Loucy (cell line): ENCODE measurements around the gene CLASP1.

Source experiments
- H2AFZ ChIP-seq: fragments of 200-600 bp; sonication (generic); 2 replicates; pipeline ENCODE4 v1.6.0; 2016; ENCODE audit warnings: antibody characterized with exemption, mild to moderate bottlenecking, low read length, moderate library complexity
- H3F3A ChIP-seq: fragments of 200-600 bp; 2 replicates; pipeline ENCODE4 v1.6.0; 2016; ENCODE audit warnings: antibody characterized with exemption, low read depth, mild to moderate bottlenecking
- H3K27me3 ChIP-seq: fragments of 200-600 bp; sonication (generic); 2 replicates; pipeline ENCODE4 v1.6.1; 2014; ENCODE audit warnings: low read length, mild to moderate bottlenecking; ENCODE audit not compliant: insufficient read depth, poor library complexity, severe bottlenecking
- H3K36me3 ChIP-seq: fragments of 200-600 bp; sonication (generic); 2 replicates; pipeline ENCODE4 v1.6.1; 2016; ENCODE audit warnings: low read length; ENCODE audit not compliant: insufficient read depth
- H3K4me1 ChIP-seq: fragments of 200-600 bp; sonication (generic); 2 replicates; pipeline ENCODE4 v1.5.1; 2014; ENCODE audit warnings: low read length, mild to moderate bottlenecking; ENCODE audit not compliant: insufficient read depth, poor library complexity, severe bottlenecking
- H3K4me2 ChIP-seq: fragments of 200-600 bp; sonication (generic); 2 replicates; pipeline ENCODE4 v1.6.0; 2014; ENCODE audit warnings: antibody characterized with exemption, low read length, low read depth, mild to moderate bottlenecking; ENCODE audit not compliant: poor library complexity, severe bottlenecking
- H3K4me3 ChIP-seq: fragments of 200-600 bp; sonication (generic); 2 replicates; pipeline ENCODE4 v1.5.1; 2014; ENCODE audit warnings: low read length, mild to moderate bottlenecking, mixed read lengths; ENCODE audit not compliant: poor library complexity, severe bottlenecking
- H3K79me2 ChIP-seq: fragments of 200-600 bp; sonication (generic); 2 replicates; pipeline ENCODE4 v1.6.1; 2014; ENCODE audit warnings: low read length; ENCODE audit not compliant: insufficient read depth
- H3K9ac ChIP-seq: fragments of 200-600 bp; sonication (generic); 2 replicates; pipeline ENCODE4 v1.6.0; 2014; ENCODE audit warnings: mild to moderate bottlenecking, low read depth, low read length, moderate library complexity; ENCODE audit not compliant: poor library complexity, severe bottlenecking
- H3K9me2 ChIP-seq: fragments of 200-600 bp; sonication (generic); replicated peaks from 2 replicates; pipeline ENCODE4 v1.6.1; 2016; ENCODE audit warnings: low read depth, low read length, mixed read lengths
- H3K9me3 ChIP-seq: fragments of 200-600 bp; sonication (generic); 2 replicates; pipeline ENCODE4 v1.6.1; 2014; ENCODE audit warnings: mild to moderate bottlenecking, antibody characterized with exemption, low read length, low read depth; ENCODE audit not compliant: insufficient read depth
- H4K20me1 ChIP-seq: fragments of 200-600 bp; sonication (generic); 2 replicates; pipeline ENCODE4 v1.6.0; 2014; ENCODE audit warnings: antibody characterized with exemption, low read length, mild to moderate bottlenecking; ENCODE audit not compliant: insufficient read depth, poor library complexity, severe bottlenecking
- CTCF ChIP-seq: fragments of 200-600 bp; sonication (generic); conservative IDR thresholded peaks from 2 replicates; pipeline ENCODE4 v1.5.1; 2014; ENCODE audit warnings: mild to moderate bottlenecking, antibody characterized with exemption, low read length
- EZH2phosphoT487 ChIP-seq: fragments of 200-600 bp; IDR thresholded peaks from 2 replicates; pipeline ENCODE4 v1.6.1; 2018; ENCODE audit warnings: antibody characterized with exemption, mild to moderate bottlenecking, moderate library complexity, borderline replicate concordance

The CLASP1 gene

GRCh38 chr2:121534007-121534406 lies 115.3 kb downstream of the CLASP1 start:
- peaks cover 76% of the 10 kb centered on the region for H3K79me2 ChIP-seq
- no peaks in the 10 kb centered on the region for H3K9me2 ChIP-seq
- H2AFZ ChIP-seq, result no peak overlapping the region
- H3K36me3 ChIP-seq, result no peaks in the 10 kb centered on the region; the same call in 1 of the 2 replicates
- H3K9ac ChIP-seq, result no peak overlapping the region
- H4K20me1 ChIP-seq, result peaks cover 36% of the 10 kb centered on the region
- peaks cover 26% of the 10 kb centered on the region for H3K4me1 ChIP-seq
- no peaks in the 10 kb centered on the region for H3K9me3 ChIP-seq
- H3K4me2 ChIP-seq, result no peak overlapping the region
- H3K27me3 ChIP-seq, result no peaks in the 10 kb centered on the region
- no peak overlapping the region for H3K4me3 ChIP-seq
- TF ChIP-seq CTCF, result no peak
- TF ChIP-seq EZH2phosphoT487, result no peak
- peaks cover 11% of the 10 kb centered on the region; the same call in 1 of the 2 replicates for H3F3A ChIP-seq

GRCh38 chr2:121532894-121533293 lies 116.4 kb downstream of the CLASP1 start:
- H3K36me3 ChIP-seq, result no peaks in the 10 kb centered on the region; the same call in 1 of the 2 replicates
- H3K9me3 ChIP-seq, result no peaks in the 10 kb centered on the region
- H3K4me2 ChIP-seq, result peak overlapping the region; percentile 20
- H3F3A ChIP-seq, result peaks cover 11% of the 10 kb centered on the region; the same call in 1 of the 2 replicates
- peaks cover 78% of the 10 kb centered on the region for H3K79me2 ChIP-seq
- TF ChIP-seq EZH2phosphoT487 (no peak), CTCF (no peak)
- peaks cover 34% of the 10 kb centered on the region for H3K4me1 ChIP-seq
- no peaks in the 10 kb centered on the region for H3K9me2 ChIP-seq
- no peak overlapping the region for H3K4me3 ChIP-seq
- H3K27me3 ChIP-seq, result no peaks in the 10 kb centered on the region
- no peak overlapping the region for H2AFZ ChIP-seq
- no peak overlapping the region for H3K9ac ChIP-seq
- peaks cover 42% of the 10 kb centered on the region for H4K20me1 ChIP-seq

- H3K9me3 ChIP-seq, result no peaks in the 10 kb centered on the region
- H3K4me1 ChIP-seq, result peaks cover 34% of the 10 kb centered on the region
- peaks cover 11% of the 10 kb centered on the region; the same call in 1 of the 2 replicates for H3F3A ChIP-seq
- H4K20me1 ChIP-seq, result peaks cover 47% of the 10 kb centered on the region
- no peaks in the 10 kb centered on the region for H3K27me3 ChIP-seq
- no peak overlapping the region for H3K9ac ChIP-seq
- H3K36me3 ChIP-seq, result peaks cover 1% of the 10 kb centered on the region; the same call in 1 of the 2 replicates
- H3K79me2 ChIP-seq, result peaks cover 77% of the 10 kb centered on the region
- peak overlapping the region; percentile 41 for H3K4me2 ChIP-seq
- H3K9me2 ChIP-seq, result no peaks in the 10 kb centered on the region
- no peak for TF ChIP-seq CTCF
- TF ChIP-seq EZH2phosphoT487, result no peak
- H3K4me3 ChIP-seq, result peak overlapping the region; percentile 17
- no peak overlapping the region for H2AFZ ChIP-seq
Observed at GRCh38 chr2:121532347-121532766, 116.9 kb downstream of the CLASP1 start.
